Measurements from ENCODE around the gene ACMSD. TPM values are rescaled to one million over a fixed set of nuclear protein-coding genes. Genes with fewer than 3 reads are reported as not detected.

Gene ACMSD
- total and polyA plus RNA-seq, 9 of the 15 experiments (the other 6 are each of a cell fraction or from before 2014, with no cell fraction given), result not detected

GRCh38 chr2:134918526-134919340 is 80.3 kb downstream of the ACMSD start, which contains the start of gene CCNT2 (continued):
- TF ChIP-seq, protein P1, sequence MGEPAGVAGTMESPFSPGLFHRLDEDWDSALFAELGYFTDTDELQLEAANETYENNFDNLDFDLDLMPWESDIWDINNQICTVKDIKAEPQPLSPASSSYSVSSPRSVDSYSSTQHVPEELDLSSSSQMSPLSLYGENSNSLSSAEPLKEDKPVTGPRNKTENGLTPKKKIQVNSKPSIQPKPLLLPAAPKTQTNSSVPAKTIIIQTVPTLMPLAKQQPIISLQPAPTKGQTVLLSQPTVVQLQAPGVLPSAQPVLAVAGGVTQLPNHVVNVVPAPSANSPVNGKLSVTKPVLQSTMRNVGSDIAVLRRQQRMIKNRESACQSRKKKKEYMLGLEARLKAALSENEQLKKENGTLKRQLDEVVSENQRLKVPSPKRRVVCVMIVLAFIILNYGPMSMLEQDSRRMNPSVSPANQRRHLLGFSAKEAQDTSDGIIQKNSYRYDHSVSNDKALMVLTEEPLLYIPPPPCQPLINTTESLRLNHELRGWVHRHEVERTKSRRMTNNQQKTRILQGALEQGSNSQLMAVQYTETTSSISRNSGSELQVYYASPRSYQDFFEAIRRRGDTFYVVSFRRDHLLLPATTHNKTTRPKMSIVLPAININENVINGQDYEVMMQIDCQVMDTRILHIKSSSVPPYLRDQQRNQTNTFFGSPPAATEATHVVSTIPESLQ (CRISPR knock-in tag; IDR thresholded peaks at IDR 0.05), result no peak
- no peak for TF ChIP-seq TCFL5 (CRISPR knock-in tag; conservative IDR thresholded peaks at IDR 0.05)
- TF ChIP-seq, protein P2, sequence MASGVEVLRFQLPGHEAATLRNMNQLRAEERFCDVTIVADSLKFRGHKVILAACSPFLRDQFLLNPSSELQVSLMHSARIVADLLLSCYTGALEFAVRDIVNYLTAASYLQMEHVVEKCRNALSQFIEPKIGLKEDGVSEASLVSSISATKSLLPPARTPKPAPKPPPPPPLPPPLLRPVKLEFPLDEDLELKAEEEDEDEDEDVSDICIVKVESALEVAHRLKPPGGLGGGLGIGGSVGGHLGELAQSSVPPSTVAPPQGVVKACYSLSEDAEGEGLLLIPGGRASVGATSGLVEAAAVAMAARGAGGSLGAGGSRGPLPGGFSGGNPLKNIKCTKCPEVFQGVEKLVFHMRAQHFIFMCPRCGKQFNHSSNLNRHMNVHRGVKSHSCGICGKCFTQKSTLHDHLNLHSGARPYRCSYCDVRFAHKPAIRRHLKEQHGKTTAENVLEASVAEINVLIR (CRISPR knock-in tag; IDR thresholded peaks at IDR 0.05), result peak; percentile 82
- TF ChIP-seq SP1 (CRISPR knock-in tag; IDR thresholded peaks at IDR 0.05), result peak; percentile 90
- TF ChIP-seq, protein P3, sequence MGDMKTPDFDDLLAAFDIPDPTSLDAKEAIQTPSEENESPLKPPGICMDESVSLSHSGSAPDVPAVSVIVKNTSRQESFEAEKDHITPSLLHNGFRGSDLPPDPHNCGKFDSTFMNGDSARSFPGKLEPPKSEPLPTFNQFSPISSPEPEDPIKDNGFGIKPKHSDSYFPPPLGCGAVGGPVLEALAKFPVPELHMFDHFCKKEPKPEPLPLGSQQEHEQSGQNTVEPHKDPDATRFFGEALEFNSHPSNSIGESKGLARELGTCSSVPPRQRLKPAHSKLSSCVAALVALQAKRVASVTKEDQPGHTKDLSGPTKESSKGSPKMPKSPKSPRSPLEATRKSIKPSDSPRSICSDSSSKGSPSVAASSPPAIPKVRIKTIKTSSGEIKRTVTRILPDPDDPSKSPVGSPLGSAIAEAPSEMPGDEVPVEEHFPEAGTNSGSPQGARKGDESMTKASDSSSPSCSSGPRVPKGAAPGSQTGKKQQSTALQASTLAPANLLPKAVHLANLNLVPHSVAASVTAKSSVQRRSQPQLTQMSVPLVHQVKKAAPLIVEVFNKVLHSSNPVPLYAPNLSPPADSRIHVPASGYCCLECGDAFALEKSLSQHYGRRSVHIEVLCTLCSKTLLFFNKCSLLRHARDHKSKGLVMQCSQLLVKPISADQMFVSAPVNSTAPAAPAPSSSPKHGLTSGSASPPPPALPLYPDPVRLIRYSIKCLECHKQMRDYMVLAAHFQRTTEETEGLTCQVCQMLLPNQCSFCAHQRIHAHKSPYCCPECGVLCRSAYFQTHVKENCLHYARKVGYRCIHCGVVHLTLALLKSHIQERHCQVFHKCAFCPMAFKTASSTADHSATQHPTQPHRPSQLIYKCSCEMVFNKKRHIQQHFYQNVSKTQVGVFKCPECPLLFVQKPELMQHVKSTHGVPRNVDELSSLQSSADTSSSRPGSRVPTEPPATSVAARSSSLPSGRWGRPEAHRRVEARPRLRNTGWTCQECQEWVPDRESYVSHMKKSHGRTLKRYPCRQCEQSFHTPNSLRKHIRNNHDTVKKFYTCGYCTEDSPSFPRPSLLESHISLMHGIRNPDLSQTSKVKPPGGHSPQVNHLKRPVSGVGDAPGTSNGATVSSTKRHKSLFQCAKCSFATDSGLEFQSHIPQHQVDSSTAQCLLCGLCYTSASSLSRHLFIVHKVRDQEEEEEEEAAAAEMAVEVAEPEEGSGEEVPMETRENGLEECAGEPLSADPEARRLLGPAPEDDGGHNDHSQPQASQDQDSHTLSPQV (IDR thresholded peaks at IDR 0.05), result no peak
- no peak for TF ChIP-seq ZKSCAN1 (IDR thresholded peaks at IDR 0.05; ENCODE audit: low read depth, low read length)
- TF ChIP-seq MLX (CRISPR knock-in tag; conservative IDR thresholded peaks at IDR 0.05), result no peak
- no peak for TF ChIP-seq GTF2B (IDR thresholded peaks at IDR 0.05; ENCODE audit: extremely low read depth, insufficient read length)
- no peak for TF ChIP-seq ZZZ3 (IDR thresholded peaks at IDR 0.05)
- TF ChIP-seq MCM5 (IDR thresholded peaks at IDR 0.05; ENCODE audit: low read depth), result no peak
- TF ChIP-seq TEAD4 (IDR thresholded peaks at IDR 0.05; ENCODE audit: low read length), result no peak; the same call in 1 of the 2 replicates
- TF ChIP-seq TEAD4 (CRISPR knock-in tag; IDR thresholded peaks at IDR 0.05; ENCODE audit: borderline replicate concordance), result peak; percentile 84; the same call in 1 of the 2 replicates
- TF ChIP-seq POLR2AphosphoS2 (IDR thresholded peaks at IDR 0.05; ENCODE audit: low read length), result no peak
- TF ChIP-seq, protein P4, sequence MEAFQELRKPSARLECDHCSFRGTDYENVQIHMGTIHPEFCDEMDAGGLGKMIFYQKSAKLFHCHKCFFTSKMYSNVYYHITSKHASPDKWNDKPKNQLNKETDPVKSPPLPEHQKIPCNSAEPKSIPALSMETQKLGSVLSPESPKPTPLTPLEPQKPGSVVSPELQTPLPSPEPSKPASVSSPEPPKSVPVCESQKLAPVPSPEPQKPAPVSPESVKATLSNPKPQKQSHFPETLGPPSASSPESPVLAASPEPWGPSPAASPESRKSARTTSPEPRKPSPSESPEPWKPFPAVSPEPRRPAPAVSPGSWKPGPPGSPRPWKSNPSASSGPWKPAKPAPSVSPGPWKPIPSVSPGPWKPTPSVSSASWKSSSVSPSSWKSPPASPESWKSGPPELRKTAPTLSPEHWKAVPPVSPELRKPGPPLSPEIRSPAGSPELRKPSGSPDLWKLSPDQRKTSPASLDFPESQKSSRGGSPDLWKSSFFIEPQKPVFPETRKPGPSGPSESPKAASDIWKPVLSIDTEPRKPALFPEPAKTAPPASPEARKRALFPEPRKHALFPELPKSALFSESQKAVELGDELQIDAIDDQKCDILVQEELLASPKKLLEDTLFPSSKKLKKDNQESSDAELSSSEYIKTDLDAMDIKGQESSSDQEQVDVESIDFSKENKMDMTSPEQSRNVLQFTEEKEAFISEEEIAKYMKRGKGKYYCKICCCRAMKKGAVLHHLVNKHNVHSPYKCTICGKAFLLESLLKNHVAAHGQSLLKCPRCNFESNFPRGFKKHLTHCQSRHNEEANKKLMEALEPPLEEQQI (IDR thresholded peaks at IDR 0.05), result no peak
- no peak; the same call in 1 of the 2 replicates for TF ChIP-seq ZNF12 (CRISPR knock-in tag; IDR thresholded peaks at IDR 0.05)
- TF ChIP-seq PHB (CRISPR knock-in tag; IDR thresholded peaks at IDR 0.05), result no peak
